Adipose tissue (tissue), 3 donors: ENCODE measurements around the gene ADAM33. TPM values are rescaled to one million over a fixed set of nuclear protein-coding genes. Genes with fewer than 3 reads are reported as not detected.

ENCODE experiments used
- H3K27ac ChIP-seq: one replicate; pipeline ENCODE4 v1.5.1; 2013; ENCODE audit warnings: low read depth, low read length
- WGBS, 3 donors: extraction: QIAGEN DNeasy Blood & Tissue Kit; methylation state at CpG; one replicate each; pipeline ENCODE4 v1.1.7; 2013; 5-methylcytosine and 5-hydroxymethylcytosine counted together
- polyA plus RNA-seq, 3 donors: library from polyadenylated mRNA; stranded (reverse); fragments of 200-250 nt; gene quantifications; one replicate each; pipeline ENCODE4 v1.2.3, GENCODE V29; 2013
- donor health status: healthy with polysubstance abuse.
- donor health status: Bipolar disorder and iron deficiency.
- donor health status: healthy.

The ADAM33 gene
- polyA plus RNA-seq, 3 donors, result 3.8 to 63.0 (median 24.2) TPM

DNA sequence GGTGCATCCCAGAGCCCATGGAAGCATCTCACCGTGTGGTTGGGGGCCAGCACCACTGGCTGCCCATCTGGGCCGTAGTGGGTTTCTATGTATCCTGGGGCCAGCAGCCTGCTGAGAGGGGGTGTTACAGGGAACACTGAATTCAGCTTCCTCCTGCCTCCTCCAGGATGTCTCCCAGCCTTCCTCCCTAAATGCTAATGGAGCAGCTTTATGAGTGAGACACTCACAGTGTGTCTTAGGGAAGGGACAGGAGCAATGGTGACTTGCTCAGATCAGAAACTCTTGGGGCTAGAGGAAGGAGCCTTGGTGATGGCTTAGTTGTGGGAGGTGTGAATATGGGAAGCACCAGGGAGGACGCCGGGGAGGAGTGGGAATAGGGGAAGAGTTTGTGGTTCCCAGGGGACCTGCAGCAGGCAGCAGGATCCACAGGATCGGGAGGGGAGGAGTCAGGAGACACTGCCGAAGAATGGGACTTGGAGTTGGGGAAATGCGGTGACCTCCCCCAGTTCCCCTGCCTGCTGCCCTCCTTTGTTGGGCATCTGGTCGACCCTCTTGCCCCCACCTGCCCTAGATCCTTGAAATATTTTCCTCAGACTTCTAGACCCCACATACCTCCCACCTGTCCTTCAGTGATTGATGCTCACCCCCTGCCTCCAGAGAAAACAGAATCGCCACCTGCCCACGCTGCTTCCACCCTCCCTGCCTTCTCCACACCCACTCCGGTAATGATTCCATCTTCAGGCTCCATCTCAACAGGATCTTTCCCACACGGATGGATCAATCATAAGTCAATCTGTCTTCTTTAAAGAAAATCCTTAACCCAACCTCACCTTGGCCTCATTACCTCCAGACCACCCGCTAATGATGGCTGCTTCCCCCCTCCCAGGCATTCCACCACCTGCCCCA is 6.6 kb downstream of the ADAM33 start:
- WGBS, 3 donors, result 32 to 65% (median 63%) methylated on average over 13 of the region's 13 CpGs
- no peak overlapping the region for H3K27ac ChIP-seq

DNA sequence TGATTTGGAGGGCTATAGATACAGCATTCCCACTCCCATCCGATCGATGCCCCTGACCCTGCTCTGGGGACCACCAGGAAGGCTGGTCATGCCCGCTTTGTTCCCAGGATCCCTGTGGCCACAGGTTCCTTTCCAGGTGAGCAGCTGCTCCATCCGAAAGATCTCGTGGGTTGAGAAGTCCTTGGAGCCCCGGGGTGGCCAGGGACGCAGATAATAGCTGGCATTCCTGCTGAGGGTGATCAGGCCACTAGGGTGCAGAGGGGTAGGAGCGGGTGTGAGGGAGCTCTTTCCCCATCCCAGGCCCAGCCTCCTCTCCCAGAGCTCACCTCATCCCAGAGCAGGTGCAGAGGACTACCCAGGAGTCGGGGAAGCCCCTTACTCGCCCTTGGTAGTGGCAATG is 7.4 kb downstream of the ADAM33 start:
- H3K27ac ChIP-seq, result no peak overlapping the region
- WGBS, 3 donors, result 45 to 80% (median 73%) methylated on average over 10 of the region's 10 CpGs

DNA sequence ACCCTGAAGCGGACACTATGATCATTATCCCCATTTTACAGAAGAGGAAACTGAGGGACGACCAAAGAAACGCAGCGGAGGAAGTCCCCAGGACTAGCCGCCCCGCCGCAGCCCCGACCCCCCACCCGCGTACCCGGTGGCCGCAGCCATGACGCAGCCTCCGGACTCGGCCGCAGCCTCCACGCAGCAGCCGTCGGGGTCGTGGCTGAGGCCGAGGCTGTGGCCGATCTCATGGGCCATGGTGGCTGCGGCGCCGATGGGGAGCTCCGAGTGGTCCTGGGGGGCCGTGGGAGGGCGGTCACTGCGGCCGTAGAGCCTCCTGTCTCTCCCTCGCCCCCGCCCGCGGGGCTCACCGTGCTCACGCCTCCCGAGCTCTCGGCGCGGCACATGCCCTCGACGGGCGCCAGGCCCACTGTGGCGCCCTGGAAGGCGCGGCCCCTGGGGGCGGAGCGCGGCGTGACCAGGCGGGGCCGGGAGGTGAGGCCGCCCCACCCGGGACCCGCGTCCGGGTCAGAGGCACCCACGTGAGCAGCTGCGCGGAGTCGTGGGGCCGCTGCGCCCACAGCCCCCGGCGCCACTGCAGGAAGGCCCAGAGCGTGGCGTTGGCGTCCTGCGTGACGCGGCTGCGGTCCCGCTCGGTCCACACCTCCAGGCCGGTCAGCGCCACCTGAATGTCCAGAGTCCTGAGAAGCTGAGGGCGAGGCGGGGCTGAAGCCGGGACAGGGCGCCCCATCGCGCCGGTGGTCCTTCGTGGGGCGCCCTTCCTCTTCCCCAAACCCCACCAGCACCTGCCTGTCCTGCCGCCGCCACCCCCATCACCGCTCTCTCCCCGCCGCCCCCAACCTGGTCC is 8.4 kb downstream of the ADAM33 start:
- WGBS, 3 donors, result 41 to 57% (median 53%) methylated on average over 56 to 90 of the region's 90 CpGs
- H3K27ac ChIP-seq, result no peak overlapping the region

DNA sequence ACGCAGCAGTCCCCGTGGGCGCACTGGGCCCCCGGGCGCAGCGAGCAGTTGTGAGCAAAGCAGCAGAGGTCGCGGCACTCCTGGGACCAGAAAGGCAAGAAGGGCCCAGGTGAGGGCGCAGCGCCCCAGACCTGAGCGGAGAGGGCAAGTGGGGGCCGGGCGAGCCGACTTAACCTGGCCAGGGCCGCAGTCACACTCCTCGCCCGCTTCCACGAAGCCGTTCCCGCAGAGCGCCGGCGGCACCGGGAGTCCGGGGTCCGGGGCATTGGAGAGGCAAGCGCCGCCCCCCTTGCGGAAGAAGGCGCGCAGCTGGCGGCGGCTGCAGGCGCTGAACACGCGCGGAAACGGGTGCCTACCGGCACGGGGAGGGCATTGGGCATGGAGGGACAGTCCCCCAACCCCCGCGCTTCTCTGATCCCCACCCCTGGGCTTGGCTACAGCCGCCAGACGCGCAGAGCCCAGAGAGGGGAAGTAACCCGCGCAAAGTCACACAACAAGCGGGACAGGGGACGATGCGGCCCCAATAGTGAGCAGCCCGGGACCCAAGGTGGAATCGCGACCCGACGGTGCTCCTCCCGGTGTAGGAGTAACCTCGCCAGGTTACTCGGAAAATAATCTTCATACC is 9.2 kb downstream of the ADAM33 start:
- 13 to 36% (median 34%) methylated on average over 51 to 58 of the region's 58 CpGs for WGBS, 3 donors
- H3K27ac ChIP-seq, result no peak overlapping the region

DNA sequence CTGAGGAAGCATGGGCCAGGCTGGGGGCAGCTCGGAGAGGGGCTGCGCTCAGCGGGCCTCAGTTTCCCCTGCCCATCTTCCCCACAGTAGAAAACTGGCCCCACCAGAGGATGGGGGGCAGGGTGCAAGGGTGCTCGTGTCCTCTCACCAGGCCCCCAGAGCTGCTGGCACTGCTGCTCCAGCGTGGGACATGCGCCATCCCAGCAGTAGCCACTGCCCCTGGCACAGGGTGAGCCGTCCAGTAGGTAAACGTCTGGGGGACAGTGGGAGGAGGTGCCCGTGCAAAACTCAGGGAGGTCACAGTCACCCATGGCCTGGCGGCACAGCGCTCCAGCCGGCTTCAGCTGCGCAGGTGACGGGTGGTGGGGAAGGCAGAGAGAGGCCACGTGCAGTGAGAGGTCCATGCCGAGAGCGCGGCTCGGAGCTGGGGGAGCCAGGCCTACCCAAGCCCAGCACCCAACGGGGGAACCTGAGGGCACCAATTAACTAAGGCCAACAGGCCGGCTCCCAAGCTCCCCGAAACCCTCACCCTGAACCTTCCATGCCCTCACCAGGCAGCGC is 9.7 kb downstream of the ADAM33 start:
- no peak overlapping the region for H3K27ac ChIP-seq
- WGBS, 3 donors, result 30 to 57% (median 50%) methylated on average over 23 of the region's 23 CpGs

DNA sequence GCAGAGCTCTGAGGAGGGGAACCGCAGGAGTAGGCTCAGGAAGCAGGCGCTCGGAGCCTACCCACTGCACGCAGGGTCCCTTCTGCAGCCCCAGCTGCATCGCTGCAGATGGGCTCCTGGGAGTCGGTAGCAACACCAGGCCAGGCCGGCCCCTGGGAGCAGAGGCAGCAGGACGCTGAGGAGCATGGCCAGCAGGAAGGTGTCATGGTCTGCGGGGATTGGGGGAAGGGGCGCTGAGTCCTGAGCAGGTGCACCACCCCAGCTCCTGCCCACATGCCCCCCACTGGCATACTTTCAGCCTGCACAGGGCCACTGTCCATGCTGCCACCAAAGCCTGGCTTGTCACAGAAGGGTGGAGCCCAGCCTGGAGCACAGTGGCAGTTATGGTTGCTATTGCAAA is 10.9 kb downstream of the ADAM33 start:
- H3K27ac ChIP-seq, result no peak overlapping the region
- WGBS, 3 donors, result 74 to 88% (median 84%) methylated on average over 10 of the region's 10 CpGs

DNA sequence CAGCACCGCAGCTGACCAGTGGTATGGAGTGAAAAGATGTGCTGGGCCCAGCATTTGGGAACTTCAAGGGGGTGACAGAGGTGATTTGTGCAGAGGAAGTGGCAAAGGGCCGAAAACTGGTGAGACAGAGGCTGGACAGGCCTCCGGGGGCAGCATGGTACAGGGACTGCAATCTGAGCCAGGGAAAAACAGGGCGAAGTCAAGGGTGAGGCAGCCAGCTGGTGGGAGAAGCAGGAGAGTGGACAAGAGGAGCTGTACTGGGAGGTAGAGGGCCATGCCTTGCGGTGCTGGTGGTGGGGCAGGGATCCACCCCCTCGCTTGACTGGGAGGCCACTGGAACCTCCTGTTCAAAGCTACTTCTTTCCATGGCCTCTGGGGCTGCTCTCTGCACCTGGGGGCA is 11.3 kb downstream of the ADAM33 start:
- WGBS, 3 donors, result 38 to 74% (median 60%) methylated on average over 6 of the region's 6 CpGs
- H3K27ac ChIP-seq, result no peak overlapping the region

DNA sequence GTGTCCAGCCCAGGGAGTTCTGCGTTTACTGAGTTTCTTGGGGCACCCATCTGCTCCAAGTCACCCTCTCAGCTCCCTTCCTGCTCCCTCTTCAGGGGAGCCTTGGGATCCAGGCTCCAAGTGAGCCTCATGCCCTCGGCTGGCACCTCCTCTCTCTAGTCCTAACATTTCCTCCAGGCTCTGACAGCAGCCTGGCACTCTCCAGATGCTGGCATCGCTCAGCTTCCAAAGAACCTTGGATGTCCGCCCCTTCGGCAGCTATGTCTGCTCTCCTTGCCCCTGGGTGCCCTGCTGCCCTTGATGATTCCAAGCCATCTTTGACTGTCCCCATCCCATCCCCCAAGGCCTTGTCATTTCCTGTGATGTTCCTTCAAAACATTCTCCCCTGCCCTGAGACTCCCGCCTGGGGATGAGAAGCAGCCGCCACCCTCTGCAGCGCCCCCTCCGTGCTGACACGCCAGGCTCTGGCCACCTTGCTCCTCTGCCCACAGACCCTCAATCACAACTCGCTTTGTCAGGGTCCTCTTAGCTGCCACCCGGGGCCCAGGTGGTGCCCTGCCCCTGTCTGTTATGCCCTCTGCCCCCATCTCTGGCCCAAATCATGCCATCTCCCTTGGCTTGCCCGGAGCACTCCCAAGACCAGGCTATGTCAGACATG is 12.0 kb downstream of the ADAM33 start:
- WGBS, 3 donors, result 77 to 85% (median 82%) methylated on average over 13 of the region's 13 CpGs
- no peak overlapping the region for H3K27ac ChIP-seq

DNA sequence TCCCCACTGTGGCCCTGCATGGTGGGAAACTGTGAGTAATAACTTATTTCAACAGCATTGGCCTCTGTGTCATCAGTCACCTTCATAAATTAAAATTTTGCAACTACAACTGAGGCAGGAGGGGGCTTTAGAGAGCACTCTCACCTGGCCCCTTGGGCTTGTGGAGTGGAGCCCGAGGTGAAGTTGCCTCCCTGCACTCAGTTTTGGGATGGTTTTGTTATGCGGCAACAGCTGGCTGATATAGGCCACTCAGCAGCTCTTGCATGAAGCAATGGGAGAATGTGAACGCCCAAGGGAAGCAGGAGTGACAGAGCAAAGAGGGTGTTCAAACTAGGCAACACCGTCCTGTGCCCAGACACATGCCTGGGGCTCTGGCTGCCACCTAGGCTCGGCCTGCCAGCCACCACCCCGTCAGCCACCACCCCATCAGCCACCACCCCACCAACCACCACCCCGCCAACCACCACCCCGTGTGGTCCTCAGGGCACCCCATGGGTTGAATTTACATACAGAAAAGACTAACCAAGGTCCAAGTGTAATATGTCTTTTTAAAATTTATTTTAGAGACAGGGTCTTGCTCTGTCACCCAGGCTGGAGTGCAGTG is 14.3 kb downstream of the ADAM33 start:
- WGBS, 3 donors, result 92 to 93% (median 92%) methylated on average over 8 of the region's 8 CpGs
- H3K27ac ChIP-seq, result no peak overlapping the region

DNA sequence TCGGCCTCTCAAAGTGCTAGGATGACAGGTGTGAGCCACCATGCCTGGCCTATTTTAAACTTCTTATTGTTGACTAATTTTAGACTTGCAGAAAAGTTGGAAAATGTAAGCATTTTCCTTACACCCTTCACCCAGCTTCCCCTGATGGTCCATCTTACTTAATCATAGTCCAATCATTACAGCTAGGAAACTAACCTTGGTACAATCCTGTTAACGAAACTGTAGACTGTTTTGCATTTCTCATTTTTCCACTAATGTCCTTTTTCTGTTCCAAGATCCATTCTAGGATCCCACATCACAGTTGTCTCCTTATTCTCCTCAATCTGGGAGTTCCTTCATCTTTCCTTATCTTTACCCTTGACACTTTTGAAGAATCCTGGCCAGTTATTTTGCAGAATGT is 18.0 kb downstream of the ADAM33 start:
- 77 to 87% (median 79%) methylated on average over 2 of the region's 2 CpGs for WGBS, 3 donors
- H3K27ac ChIP-seq, result no peak overlapping the region

DNA sequence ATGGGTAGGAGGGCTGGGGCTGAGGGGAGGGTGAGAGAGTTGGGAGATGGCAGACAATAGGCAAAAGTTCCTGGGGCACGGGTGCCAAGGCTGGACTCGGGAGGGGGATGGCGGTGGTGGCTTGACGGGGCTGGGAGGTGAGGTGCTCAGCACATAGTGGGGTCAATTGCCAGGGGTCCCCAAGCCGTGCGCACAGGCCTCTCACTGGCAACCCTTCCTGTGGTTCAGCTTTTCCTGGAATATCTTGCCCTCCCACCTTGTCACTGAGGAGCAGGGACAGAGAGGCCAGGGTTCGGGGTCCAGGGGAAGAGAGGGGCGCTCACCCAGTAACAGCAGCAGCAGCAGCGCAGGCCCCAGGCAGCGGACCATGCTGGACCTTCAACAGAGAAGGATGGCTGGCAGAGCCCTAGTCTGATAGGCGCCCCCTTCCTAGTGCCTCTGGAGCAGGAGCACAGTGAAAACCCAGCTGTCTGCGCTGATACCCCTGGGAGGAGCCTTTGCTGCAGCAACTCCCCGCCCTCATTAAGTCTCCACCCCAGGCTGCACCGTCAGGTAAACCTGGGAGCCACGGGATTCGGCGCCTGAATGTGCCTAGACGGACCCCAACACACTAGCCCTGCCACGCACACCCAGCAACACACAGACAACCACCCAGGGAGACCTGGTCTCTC is 18.6 kb downstream of the ADAM33 start, which contains the start of gene GFRA4:
GFRA4 (minus strand) TSS at position 369 of the 671 bp plus-strand sequence; CDS start at position 369, 0 bp downstream.
- no peak within 1 kb of the TSS for H3K27ac ChIP-seq
- WGBS, 3 donors, result 65 to 70% (median 65%) methylated on average over 17 to 19 of the region's 19 CpGs

DNA sequence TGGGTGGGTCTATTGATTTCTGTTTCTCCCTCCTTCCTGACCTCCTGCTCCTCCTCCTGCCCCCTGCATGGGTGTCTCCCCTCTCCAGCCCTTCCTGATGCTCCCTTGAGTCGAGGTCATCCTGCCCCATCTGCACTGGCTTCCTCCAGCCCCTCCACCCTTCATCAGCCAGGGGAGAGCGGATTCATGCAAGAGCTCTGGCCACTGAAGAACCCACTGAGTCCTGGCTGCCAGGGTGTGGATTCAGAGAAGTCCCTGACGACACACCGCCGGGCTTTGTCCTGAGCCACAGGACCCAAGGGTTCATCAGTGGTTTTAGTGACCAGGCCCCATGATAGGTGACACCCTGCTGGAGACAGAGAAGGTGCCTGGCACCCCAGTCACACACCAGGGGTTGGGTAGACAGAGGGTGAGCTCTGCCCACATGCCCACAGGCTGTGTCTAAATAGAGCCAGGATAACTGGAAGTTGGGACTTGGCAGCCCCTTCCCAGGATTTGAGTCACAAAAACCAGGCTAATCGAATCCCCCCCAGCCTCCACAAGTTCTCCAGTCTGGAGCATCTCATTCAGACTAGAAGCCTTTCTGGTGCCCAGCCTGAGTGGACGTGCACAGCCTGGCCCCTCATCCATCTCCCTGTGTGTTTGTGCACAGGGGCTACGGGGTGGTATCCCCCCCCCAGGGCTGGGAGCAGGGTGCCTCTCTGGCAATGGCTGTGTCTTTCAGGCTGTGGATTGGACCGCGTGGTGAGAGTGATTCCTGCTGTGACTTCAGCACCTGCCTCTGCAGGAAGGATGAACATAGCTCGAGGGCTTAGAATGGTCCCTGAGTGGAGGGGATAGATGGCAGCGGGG is 19.8 kb downstream of the ADAM33 start:
- WGBS, 3 donors, result 64 to 74% (median 69%) methylated on average over 12 of the region's 12 CpGs
- no peak overlapping the region for H3K27ac ChIP-seq

DNA sequence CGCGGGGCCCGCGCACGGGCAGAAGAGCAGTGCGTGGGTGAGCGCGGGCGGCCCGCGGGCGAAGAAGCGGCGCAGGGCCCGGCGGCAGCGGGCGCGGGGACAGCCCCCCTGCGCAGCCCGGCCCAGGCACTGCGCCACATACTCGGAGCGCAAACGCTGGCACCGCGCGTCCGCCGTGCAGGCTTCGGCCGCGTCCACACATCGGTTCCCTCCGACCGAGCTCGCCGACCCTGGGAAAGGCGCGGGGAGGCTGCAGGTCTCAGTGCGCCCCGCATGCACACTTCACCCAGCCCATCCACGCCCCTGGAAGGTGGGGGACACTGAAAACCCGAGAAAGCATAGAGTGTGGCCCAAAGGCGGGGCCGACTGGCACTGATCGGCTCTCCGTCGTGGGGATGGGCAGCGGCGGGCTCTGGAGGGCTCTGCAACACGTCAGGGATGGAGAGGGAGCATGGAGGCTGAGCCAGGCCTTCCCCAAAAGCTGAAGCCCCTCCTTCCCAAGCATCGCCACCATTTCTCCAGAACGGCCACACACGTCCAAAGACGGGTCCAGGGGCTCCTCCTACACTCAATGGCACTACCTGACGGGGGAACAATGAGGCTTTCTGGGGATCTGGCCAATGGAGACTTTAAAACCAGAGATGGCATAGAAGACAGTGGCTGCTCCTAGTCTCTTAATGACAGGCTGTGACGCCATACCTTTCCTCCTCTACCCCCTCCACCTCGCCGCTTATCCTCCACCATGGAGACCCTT is 20.6 kb downstream of the ADAM33 start:
- 12 to 18% (median 12%) methylated on average over 41 to 60 of the region's 60 CpGs for WGBS, 3 donors
- H3K27ac ChIP-seq, result no peak overlapping the region

DNA sequence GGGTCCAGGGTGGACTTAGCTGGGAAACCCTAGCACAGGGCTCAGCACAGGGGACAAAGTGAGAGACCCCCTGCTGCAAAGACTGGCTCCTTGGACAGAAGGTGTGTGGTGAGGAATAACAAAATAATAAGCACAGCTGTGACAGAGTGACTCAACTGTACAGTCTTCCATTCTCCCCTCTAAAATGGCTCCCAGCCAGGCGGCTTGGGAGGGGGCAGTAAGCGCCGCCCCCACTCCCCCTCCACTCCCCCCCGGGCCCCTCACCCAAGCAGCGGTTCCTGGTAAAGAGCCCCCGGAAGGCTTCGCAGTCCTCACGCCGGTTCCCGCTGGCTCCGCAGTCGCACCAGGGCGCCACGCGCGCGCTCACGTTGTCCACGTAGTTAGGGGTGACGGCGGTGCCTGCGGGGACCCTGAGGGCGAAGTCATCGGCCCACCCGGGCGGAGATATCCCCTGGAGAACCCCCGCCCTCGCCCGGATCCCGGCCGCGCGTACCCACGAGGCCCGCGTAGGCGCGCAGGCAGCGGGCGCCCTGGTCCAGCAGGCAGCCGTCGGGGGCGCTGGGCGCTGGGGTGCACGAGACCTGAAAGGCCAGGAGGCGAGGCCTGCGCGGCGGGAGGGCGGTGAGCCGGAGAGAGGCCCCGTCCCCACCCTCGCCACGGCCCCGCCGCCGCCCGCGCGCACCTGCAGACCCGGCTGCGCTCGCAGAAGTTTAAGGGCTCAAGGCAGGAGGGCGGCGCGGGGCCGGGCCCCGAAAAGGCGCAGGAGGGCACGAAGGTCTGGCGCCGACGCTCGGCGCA is 21.3 kb downstream of the ADAM33 start:
- WGBS, 3 donors, result 1 to 4% (median 3%) methylated on average over 37 to 75 of the region's 75 CpGs

More for the DNA sequence above, 21.3 kb downstream of the ADAM33 start:
- no peak overlapping the region for H3K27ac ChIP-seq
